ENCODE results near the gene DYNLT5. TPM values are rescaled to one million over a fixed set of nuclear protein-coding genes. Genes with fewer than 3 reads are reported as not detected.

The DYNLT5 gene
- total RNA-seq, 1 experiment from 2014 or later, result 0.83 TPM

GRCh38 chr1:66739401-66740157 is 12.7 kb upstream of the DYNLT5 start:
- Histone ChIP-seq H2BK120ac (ENCODE audit: low read depth, low read length, poor library complexity, severe bottlenecking) (no peak overlapping the region), H3K79me2 (ENCODE audit: insufficient read depth, low read length) (no peaks in the 10 kb centered on the region), H3K23ac (ENCODE audit: insufficient read length, low read depth, low read length) (no peak overlapping the region), H3T11ph (ENCODE audit: low read length) (no peak overlapping the region), H3K27me3 (ENCODE audit: insufficient read depth, low read length) (no peaks in the 10 kb centered on the region), H2BK5ac (ENCODE audit: insufficient read length, low read length) (no peak overlapping the region), H3K9ac (ENCODE audit: extremely low read depth, insufficient read length, low read length) (no peak overlapping the region), H3K4me2 (ENCODE audit: insufficient read depth, insufficient read length, low read length) (no peak overlapping the region), H3K56ac (ENCODE audit: insufficient read length, low read depth, low read length) (no peak overlapping the region), H3K4me1 (ENCODE audit: insufficient read depth, low read length) (no peaks in the 10 kb centered on the region), H4K20me1 (ENCODE audit: control insufficient read depth, insufficient read depth, insufficient read length) (no peaks in the 10 kb centered on the region), H2AFZ (ENCODE audit: low read length) (no peak overlapping the region), H3K14ac (ENCODE audit: insufficient read depth, low read length) (no peak overlapping the region), H2AK5ac (ENCODE audit: insufficient read length, low read length) (no peak overlapping the region), H3K23me2 (ENCODE audit: insufficient read length, low read depth, low read length, poor library complexity, severe bottlenecking) (no peaks in the 10 kb centered on the region), H4K91ac (ENCODE audit: insufficient read length, low read depth, low read length) (no peak overlapping the region), H3K27ac (ENCODE audit: insufficient read length, low read depth, low read length) (no peak overlapping the region), H3K79me1 (ENCODE audit: insufficient read depth, low read depth, low read length, poor library complexity, severe bottlenecking) (no peaks in the 10 kb centered on the region), H2BK20ac (ENCODE audit: low read depth, low read length, poor library complexity, severe bottlenecking) (no peak overlapping the region), H4K8ac (replicated peaks; ENCODE audit: insufficient read length, low read depth, low read length) (no peak overlapping the region), H3K18ac (ENCODE audit: insufficient read length, low read depth, low read length) (no peak overlapping the region), H3K4ac (ENCODE audit: low read depth, low read length) (no peak overlapping the region), H2BK15ac (ENCODE audit: low read depth, low read length) (no peak overlapping the region), H2BK12ac (ENCODE audit: insufficient read length, low read depth, low read length) (no peak overlapping the region), H4K5ac (ENCODE audit: insufficient read length, low read depth, low read length) (no peak overlapping the region), H3K9me3 (ENCODE audit: control insufficient read depth, low read depth, low read length) (no peaks in the 10 kb centered on the region)
- TF ChIP-seq CTCF (conservative IDR thresholded peaks at IDR 0.05), result no peak
- H3K4me1 Mint-ChIP-seq, result no peaks in the 10 kb centered on the region
- WGBS (ENCODE audit: extremely low coverage, insufficient read length, low lambda C conversion rate), result no CpG with 5 or more reads among the region's 9 CpGs
- H3K9me3 Mint-ChIP-seq, result no peaks in the 10 kb centered on the region
- H3K27me3 Mint-ChIP-seq (ENCODE audit: low read depth), result no peaks in the 10 kb centered on the region
- DNase-seq, result no peak
- peak overlapping the region in 1 of 3 experiments; percentile 18; a peak in 2 of 7 replicates for H3K27ac Mint-ChIP-seq
- H3K36me3 Mint-ChIP-seq (ENCODE audit: insufficient read depth in 1 of 3, low read depth in 3 of 3), result no peaks in the 10 kb centered on the region
- H3K4me3 Mint-ChIP-seq, result no peak overlapping the region
